NCI-H1436 (cell line): Measurements from ENCODE around the gene FURIN.
A peak's percentile ranks its signal among the peaks of the same experiment; 100 is the strongest.
"Not testable (repeated sequence)": the region's sequence is repeated elsewhere in the genome, so short reads cannot be mapped to it uniquely, and the experiment has no call there.

ENCODE experiments used
- DNase-seq: peaks from one replicate; lab custom pipeline; 2025; lab: John Stamatoyannopoulos, UW

The FURIN gene

GRCh38 chr15:90883526-90883975 is 15.2 kb downstream of the FURIN start:
- DNase-seq = no peak

DNA sequence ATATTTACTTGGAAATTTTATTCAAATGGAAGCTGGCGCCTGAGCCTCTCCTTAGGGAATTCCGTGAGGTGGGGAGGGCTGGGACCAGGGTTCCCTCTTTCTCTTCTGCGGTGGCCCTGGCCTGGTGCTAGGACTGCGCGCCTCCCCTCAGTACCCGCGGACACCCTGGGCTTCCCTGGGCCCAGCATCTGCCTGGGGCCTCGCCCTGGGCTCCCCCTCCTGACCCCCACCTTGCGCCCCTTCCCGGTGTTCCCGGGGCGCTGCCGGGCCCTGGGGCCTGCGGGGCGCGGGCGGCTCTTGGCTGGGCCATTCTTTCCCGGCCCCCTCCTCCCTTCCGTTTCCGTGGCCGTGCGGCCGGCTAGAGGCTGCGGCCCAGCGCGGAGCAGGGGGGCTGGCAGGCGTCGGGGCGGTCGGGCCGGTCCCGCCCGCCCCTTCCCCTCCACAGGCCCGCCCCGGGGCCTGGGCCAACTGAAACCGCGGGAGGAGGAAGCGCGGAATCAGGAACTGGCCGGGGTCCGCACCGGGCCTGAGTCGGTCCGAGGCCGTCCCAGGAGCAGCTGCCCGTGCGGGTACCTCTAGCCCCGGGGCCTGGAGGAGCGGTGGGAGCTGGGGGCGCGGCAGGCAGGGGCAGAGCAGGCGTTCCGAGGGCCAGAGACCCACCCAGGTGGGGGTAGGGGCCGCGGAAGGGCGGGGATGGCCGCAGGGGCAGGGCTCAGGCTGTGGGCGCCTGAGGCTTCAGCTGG is 15.8 kb downstream of the FURIN start, which contains the start of gene FES:
Gene FES (plus strand): TSS at position 529 of the 743 bp plus-strand sequence. CDS start 542 bp downstream, outside the sequence.
- DNase-seq = no peak

GRCh38 chr15:90884719-90885431 is 16.5 kb downstream of the FURIN start:
- DNase-seq = no peak

- peak; percentile 58 for DNase-seq
Observed at GRCh38 chr15:90885432-90886290, 17.3 kb downstream of the FURIN start.

DNA sequence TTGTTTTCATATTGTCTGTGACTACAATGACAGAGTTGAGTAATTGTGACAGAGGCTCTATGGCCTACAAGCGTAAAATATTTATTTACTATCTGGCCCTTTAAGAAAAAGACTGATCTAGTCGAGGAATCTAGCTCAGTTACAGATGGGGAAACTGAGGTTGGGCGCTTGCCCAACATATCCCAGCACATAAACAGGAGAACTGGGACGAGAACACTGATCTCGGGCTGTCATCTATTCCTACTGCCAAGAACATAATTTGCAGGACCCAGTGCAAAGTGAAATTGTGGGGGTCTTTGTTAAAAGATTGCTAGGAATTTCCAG is 17.9 kb downstream of the FURIN start:
- no peak for DNase-seq

GRCh38 chr15:90887037-90887481 is 18.7 kb downstream of the FURIN start:
- no peak for DNase-seq

GRCh38 chr15:90889313-90889730 is 20.9 kb downstream of the FURIN start:
- DNase-seq = no peak

DNA sequence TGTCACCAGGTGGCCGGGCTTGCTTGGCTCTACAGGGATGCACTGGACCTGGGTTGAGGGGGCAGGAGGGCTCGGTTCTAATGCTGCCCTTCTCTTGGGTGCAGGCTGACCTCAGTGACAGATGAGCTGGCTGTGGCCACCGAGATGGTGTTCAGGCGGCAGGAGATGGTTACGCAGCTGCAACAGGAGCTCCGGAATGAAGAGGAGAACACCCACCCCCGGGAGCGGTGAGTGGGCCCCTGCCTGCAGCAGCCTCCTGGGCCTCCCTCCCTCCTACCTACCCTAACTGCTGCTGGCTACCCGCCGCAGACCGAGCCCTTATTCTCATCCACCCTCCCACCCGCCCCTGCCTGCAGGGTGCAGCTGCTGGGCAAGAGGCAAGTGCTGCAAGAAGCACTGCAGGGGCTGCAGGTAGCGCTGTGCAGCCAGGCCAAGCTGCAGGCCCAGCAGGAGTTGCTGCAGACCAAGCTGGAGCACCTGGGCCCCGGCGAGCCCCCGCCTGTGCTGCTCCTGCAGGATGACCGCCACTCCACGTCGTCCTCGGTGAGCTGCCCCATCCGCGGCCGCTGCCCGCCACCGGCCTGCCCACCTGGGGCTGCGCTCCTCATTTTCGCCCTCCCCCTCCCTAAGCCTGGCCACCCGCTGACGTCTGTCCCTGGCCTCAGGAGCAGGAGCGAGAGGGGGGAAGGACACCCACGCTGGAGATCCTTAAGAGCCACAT is 21.5 kb downstream of the FURIN start:
- no peak for DNase-seq

DNA sequence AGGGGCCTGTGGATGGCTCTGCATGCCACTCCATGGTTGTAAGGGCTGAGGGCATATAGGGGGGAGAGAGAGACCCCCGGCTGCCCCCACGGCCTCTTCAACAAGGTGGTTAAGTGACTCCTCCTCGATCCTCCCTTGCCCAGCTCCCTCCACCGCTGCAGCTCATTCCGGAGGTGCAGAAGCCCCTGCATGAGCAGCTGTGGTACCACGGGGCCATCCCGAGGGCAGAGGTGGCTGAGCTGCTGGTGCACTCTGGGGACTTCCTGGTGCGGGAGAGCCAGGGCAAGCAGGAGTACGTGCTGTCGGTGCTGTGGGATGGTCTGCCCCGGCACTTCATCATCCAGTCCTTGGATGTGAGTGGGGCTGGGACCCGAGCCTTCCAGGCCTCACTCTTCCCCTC is 22.5 kb downstream of the FURIN start:
- DNase-seq = no peak

- no peak for DNase-seq
Observed at GRCh38 chr15:90891346-90891949, 23.1 kb downstream of the FURIN start.

GRCh38 chr15:90892023-90892422 is 23.6 kb downstream of the FURIN start:
- DNase-seq = no peak

GRCh38 chr15:90892498-90893174 is 24.2 kb downstream of the FURIN start:
- no peak for DNase-seq

DNA sequence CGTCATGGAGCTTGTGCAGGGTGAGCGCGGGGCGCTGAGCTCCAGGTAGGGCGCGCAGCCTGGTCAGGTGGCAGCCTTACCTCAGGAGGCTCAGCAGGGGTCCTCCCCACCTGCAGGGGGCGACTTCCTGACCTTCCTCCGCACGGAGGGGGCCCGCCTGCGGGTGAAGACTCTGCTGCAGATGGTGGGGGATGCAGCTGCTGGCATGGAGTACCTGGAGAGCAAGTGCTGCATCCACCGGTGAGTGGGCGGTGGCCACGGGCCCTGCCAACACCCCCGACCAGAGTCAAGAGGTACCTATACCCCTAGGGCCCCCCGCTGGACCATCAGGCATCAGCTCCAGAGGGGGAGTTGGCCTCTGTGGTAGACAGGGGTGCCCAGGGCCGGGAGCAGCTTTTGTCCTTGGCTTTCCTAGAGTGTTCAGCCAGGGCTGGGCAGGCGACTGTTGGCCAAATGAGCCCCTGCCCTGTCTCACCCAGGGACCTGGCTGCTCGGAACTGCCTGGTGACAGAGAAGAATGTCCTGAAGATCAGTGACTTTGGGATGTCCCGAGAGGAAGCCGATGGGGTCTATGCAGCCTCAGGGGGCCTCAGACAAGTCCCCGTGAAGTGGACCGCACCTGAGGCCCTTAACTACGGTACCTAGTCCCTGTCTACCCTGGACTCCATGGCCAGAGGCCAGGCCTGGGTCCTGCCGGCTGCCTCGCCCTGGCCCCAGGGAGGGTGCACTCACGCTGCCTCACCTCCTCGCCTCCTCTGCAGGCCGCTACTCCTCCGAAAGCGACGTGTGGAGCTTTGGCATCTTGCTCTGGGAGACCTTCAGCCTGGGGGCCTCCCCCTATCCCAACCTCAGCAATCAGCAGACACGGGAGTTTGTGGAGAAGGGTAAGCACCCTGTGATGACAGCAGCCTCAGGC is 25.0 kb downstream of the FURIN start:
- DNase-seq = no peak

DNA sequence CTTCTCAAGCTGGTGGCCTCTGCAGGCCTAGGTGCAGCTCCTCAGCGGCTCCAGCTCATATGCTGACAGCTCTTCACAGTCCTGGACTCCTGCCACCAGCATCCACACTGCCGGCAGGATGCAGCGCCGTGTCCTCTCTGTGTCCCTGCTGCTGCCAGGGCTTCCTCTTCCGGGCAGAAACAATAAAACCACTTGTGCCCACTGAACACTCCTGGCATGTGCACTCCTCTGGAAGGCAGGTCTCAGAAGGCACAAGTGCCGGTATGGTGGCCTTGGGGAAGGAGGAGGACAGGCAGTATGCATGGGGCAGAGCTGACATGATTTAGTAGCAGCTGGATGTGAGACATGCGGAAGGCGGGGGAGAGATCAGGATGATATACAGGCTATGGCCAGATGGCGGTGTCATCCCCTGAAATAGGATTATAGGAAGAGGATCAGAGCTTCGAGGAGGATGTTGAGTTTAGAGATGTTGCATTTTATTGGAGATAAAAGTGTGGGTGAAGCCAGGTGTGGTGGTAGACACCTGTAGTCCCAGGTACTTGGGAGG is 27.3 kb downstream of the FURIN start:
- DNase-seq = no peak

DNA sequence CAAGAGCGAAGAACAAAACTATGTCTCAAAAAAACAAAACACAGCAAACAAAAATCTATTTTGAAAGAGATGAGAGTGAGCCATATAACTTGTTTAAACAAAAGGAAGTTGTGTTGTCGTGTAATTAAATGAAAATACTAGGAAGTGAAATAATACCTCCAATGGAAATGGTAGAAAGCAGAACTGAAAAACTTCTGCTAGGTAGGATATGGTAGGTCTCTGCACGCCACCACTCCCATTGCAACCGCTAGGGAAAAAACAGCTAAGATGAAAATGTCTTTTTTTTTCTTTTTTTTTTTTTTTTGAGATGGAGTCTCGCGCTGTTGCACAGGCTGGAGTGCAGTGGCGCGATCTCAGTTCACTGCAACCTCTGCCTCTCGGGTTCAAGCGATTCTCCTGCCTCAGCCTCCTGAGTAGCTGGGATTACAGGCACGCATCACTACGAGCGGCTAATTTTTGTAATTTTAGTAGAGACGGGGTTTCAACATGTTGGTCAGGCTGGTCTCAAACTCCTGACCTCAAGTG is 28.8 kb downstream of the FURIN start:
- DNase-seq = not testable (repeated sequence)

DNA sequence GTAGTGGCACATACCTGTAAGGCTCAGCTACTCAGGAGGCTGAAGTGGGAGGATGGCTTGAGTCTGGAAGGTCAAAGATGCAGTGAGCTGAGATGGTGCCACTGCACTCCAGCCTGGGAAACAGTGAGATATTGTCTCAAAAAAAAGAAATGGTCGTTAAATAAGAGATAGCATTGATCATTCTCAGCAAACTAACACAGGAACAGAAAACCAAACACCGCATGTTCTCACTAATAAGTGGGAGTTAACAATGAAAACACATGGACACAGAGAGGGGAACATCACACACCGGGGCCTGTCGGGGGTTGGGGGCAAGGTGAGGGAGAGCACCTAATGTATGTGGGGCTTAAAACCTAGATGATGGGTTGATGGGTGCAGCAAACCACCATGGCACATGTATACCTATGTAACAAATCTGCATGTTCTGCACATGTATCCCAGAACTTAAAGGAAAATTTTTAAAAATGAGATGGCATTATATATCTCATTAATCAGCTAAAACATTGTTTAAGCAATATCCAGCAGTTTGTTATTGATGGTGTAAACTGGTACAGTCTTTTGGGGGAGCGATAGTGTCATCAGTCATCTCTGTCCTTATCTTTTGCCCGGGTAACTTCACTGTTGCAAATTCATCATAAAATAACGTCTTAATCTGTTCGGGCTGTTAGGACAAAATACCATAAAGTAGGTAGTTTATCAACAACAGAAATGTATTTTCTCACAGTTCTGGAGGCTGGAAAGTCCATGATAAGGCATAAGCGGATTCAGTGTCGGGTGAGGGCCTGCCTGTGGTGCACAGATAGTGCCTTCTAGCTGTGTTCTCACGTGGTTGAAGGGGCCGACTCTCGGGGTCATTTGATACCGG is 33.0 kb downstream of the FURIN start:
- no peak for DNase-seq

- peak; percentile 46 for DNase-seq
Observed at GRCh38 chr15:90902040-90902839, 33.9 kb downstream of the FURIN start.
